Activated naive CD4-positive, alpha-beta T cell treated with anti-CD3 and anti-CD28 coated beads, Interleukin-2, amount 50 U/mL, for 24 hours (primary cell): ENCODE measurements around the gene CNTNAP3B.
"Not testable (repeated sequence)": the region's sequence is repeated elsewhere in the genome, so short reads cannot be mapped to it uniquely, and the experiment has no call there.

Experiments used
- H3K27ac Mint-ChIP-seq: one replicate; pipeline ENCODE4 v1.8.0; 2021; ENCODE audit warnings: mild to moderate bottlenecking, mixed read lengths
- H3K27me3 Mint-ChIP-seq: one replicate; pipeline ENCODE4 v1.8.0; 2021; ENCODE audit warnings: mixed read lengths
- H3K36me3 Mint-ChIP-seq: one replicate; pipeline ENCODE4 v1.8.0; 2021; ENCODE audit warnings: mixed read lengths
- H3K4me1 Mint-ChIP-seq: one replicate; pipeline ENCODE4 v1.8.0; 2021; ENCODE audit warnings: mixed read lengths
- H3K4me3 Mint-ChIP-seq: one replicate; pipeline ENCODE4 v1.8.0; 2021; ENCODE audit warnings: mild to moderate bottlenecking, mixed read lengths
- H3K9me3 Mint-ChIP-seq: one replicate; pipeline ENCODE4 v1.8.0; 2021; ENCODE audit warnings: mixed read lengths

The CNTNAP3B gene

GRCh38 chr9:42129073-42129729, at the start of gene CNTNAP3B:
Gene CNTNAP3B, minus strand, starts transcription at chr9:42129426. Its CDS starts 332 bp downstream, at chr9:42129094.
- H3K9me3 Mint-ChIP-seq, H3K27ac Mint-ChIP-seq, H3K4me3 Mint-ChIP-seq, H3K4me1 Mint-ChIP-seq, H3K36me3 Mint-ChIP-seq: not testable (repeated sequence)
- H3K27me3 Mint-ChIP-seq, result peaks cover 13% of the 10 kb centered on the region

DNA sequence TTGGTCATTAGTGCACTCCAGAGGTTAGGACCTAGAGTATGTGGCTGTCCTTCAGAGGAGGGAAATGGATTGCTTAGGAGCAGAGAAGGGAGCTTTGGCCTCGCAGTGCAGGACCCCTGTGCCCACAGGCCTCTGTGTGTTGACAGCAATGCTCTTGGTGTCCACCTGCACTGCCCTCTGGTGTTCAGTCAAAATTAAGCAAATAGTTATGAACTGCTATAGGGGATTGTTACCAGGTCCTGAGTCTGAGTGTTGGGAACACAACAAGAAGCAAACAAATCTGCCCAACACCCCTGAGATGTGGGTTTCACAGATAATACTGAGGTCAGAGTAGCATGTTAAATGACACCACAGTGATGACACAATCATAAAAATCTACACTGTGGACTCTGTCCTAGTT, 31.1 kb upstream of the CNTNAP3B start:
- H3K27ac Mint-ChIP-seq, H3K4me1 Mint-ChIP-seq, H3K9me3 Mint-ChIP-seq, H3K36me3 Mint-ChIP-seq, H3K4me3 Mint-ChIP-seq, H3K27me3 Mint-ChIP-seq: not testable (repeated sequence)

GRCh38 chr9:42127056-42127841, 2.0 kb downstream of the CNTNAP3B start:
- not testable (repeated sequence) for H3K4me3 Mint-ChIP-seq, H3K36me3 Mint-ChIP-seq, H3K4me1 Mint-ChIP-seq, H3K27ac Mint-ChIP-seq, H3K9me3 Mint-ChIP-seq
- peaks cover 13% of the 10 kb centered on the region for H3K27me3 Mint-ChIP-seq

DNA sequence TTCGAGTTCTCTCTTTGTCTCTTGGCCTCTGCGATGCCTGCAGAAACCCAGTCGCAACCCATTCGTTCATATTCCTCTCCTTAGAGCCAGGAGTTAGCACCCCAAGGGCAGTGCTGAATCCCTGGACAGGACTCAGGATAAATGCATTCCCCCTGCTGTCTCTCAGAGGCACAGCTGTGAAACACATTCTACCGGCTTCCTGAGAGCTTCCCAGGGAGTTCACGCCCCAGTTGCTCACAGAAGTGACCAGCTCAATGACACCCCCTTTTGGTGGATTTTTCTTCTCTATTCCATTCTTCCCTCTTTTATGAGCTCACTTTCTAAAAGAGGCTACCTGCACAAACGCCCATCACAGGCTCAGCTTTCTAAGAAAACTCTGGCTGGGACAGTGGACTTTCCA, 8.2 kb downstream of the CNTNAP3B start:
- not testable (repeated sequence) for H3K9me3 Mint-ChIP-seq, H3K27me3 Mint-ChIP-seq, H3K36me3 Mint-ChIP-seq, H3K4me3 Mint-ChIP-seq, H3K27ac Mint-ChIP-seq, H3K4me1 Mint-ChIP-seq

GRCh38 chr9:42095929-42096328, 33.3 kb downstream of the CNTNAP3B start:
- not testable (repeated sequence) for H3K27me3 Mint-ChIP-seq, H3K27ac Mint-ChIP-seq, H3K4me3 Mint-ChIP-seq

DNA sequence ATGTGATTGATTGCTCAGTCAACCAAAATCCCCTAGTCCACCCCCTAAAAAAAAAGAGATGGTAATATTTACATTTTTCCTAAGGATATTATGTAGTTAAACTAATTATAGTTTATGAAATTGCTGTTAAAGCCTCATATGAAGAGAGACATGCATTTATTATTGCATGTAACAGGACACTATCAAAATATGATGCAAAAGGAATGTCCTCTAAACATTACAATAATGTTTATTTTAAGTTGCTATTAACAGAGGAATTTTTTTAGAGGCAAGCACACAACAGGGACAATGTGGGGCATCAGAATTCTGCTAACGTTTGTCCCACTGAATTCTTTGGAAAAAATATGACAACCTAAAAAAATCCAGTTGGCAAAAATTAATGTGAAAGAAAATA, 44.7 kb downstream of the CNTNAP3B start:
- H3K27me3 Mint-ChIP-seq, H3K4me3 Mint-ChIP-seq, H3K4me1 Mint-ChIP-seq, H3K27ac Mint-ChIP-seq, H3K36me3 Mint-ChIP-seq, H3K9me3 Mint-ChIP-seq: not testable (repeated sequence)

More at GRCh38 chr9:42095929-42096328, 33.3 kb downstream of the CNTNAP3B start:
- not testable (repeated sequence) for H3K9me3 Mint-ChIP-seq, H3K4me1 Mint-ChIP-seq, H3K36me3 Mint-ChIP-seq

DNA sequence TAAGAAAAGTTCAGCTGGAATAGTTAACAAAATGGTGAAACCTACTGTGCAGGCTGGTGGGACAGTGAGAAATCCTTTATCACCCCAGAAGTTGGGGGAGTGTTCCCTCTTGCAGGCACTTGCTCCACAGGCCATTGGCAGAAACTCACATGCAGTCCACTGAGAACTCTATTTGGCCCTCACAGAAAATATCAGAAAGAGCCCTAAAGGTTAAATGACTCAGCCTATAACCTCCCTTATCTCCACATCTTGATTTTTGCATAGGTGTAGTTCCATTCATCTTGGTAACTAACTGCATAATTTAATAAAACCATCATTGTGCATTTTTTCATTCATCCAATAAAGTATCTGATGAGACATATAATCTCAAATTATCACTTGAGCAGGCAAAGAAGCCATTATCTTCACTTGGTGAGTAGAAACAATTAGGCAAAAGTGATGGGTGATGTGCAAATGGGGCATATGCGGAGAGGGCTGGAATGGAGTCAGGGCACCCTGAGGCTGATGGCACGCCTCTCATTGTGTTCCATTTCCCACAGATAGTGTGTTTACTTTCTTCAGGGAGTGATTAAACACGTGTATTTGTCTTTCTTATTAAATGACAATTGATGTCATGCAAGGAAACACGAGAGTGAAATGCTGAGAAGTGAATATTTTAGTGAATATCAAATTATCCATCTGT, 45.2 kb downstream of the CNTNAP3B start:
- H3K9me3 Mint-ChIP-seq, H3K27me3 Mint-ChIP-seq, H3K4me3 Mint-ChIP-seq, H3K27ac Mint-ChIP-seq, H3K36me3 Mint-ChIP-seq, H3K4me1 Mint-ChIP-seq: not testable (repeated sequence)

- H3K9me3 Mint-ChIP-seq, H3K27ac Mint-ChIP-seq, H3K4me3 Mint-ChIP-seq, H3K36me3 Mint-ChIP-seq, H3K27me3 Mint-ChIP-seq, H3K4me1 Mint-ChIP-seq: not testable (repeated sequence)
Measured at GRCh38 chr9:42080376-42080775, 48.9 kb downstream of the CNTNAP3B start.

GRCh38 chr9:42074868-42075267, 54.4 kb downstream of the CNTNAP3B start:
- not testable (repeated sequence) for H3K36me3 Mint-ChIP-seq

GRCh38 chr9:42071026-42071425, 58.2 kb downstream of the CNTNAP3B start:
- H3K36me3 Mint-ChIP-seq, H3K9me3 Mint-ChIP-seq, H3K27me3 Mint-ChIP-seq, H3K4me3 Mint-ChIP-seq, H3K4me1 Mint-ChIP-seq, H3K27ac Mint-ChIP-seq: not testable (repeated sequence)

More at GRCh38 chr9:42074868-42075267, 54.4 kb downstream of the CNTNAP3B start:
- H3K27me3 Mint-ChIP-seq, H3K4me1 Mint-ChIP-seq, H3K27ac Mint-ChIP-seq, H3K4me3 Mint-ChIP-seq, H3K9me3 Mint-ChIP-seq: not testable (repeated sequence)

DNA sequence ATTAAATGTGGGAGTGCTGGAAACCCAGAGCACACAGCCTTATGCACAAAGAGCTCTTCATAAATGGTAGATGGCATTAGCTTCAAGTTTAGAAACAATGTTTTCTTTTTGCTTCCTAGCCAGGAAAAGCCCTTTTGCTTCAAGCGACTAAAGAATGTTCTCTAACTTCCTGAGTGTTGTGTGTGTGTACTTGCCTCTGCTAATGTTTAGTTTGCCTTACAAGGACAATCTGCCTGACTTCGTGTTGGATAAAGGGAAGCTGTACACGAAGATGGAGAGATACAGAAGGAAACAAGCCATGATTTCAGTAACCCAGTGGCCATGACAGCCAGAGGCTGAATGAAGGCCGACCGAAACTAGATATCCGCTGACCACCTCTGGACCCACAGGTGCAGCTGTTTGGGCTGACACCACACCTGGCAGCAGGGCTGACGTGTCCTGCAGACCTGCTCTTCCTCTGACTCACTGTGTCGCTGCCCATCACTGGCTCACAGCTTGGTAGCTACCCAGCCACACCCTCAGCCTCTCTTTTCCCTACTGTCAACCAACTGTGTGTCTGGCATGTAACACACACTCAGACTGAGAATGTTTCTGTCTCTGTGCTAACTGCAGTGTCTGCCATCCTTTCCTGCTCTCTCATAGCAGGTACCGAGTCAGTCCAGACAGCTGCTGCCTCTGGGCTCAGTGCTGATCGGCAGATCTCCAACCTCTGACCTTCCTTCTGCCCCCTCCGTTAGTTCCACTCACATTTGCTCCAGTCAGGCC, 59.0 kb downstream of the CNTNAP3B start:
- not testable (repeated sequence) for H3K9me3 Mint-ChIP-seq, H3K4me1 Mint-ChIP-seq, H3K27me3 Mint-ChIP-seq, H3K36me3 Mint-ChIP-seq, H3K27ac Mint-ChIP-seq, H3K4me3 Mint-ChIP-seq

DNA sequence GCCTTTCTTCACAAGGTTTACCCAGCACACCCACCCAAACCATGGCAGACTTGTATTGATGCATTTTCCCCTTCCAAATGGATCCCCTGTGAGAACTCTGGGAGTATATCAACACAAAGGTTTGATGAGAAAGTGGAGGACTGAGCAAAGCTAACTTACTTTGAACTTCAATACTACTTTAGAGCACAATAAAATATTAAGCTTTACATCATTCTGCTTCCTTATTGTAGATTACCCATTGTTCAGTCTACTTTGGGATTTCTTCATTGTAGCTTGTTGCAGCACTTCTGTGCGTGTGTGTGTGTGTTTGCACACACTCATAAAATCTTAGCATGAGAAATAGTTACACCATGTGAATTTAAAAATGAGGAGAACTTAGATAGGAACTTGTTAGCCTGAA, 75.4 kb downstream of the CNTNAP3B start:
- H3K27ac Mint-ChIP-seq, H3K4me3 Mint-ChIP-seq, H3K27me3 Mint-ChIP-seq, H3K9me3 Mint-ChIP-seq, H3K36me3 Mint-ChIP-seq, H3K4me1 Mint-ChIP-seq: not testable (repeated sequence)

- H3K27me3 Mint-ChIP-seq, H3K4me3 Mint-ChIP-seq, H3K4me1 Mint-ChIP-seq, H3K36me3 Mint-ChIP-seq, H3K9me3 Mint-ChIP-seq, H3K27ac Mint-ChIP-seq: not testable (repeated sequence)
Measured at GRCh38 chr9:42050701-42051100, 78.5 kb downstream of the CNTNAP3B start.

GRCh38 chr9:42044422-42045010, 84.7 kb downstream of the CNTNAP3B start:
- not testable (repeated sequence) for H3K36me3 Mint-ChIP-seq, H3K27me3 Mint-ChIP-seq, H3K4me3 Mint-ChIP-seq, H3K4me1 Mint-ChIP-seq, H3K27ac Mint-ChIP-seq, H3K9me3 Mint-ChIP-seq

- not testable (repeated sequence) for H3K36me3 Mint-ChIP-seq, H3K27me3 Mint-ChIP-seq, H3K4me1 Mint-ChIP-seq, H3K9me3 Mint-ChIP-seq, H3K4me3 Mint-ChIP-seq, H3K27ac Mint-ChIP-seq
Measured at GRCh38 chr9:42033541-42033940, 95.7 kb downstream of the CNTNAP3B start.

DNA sequence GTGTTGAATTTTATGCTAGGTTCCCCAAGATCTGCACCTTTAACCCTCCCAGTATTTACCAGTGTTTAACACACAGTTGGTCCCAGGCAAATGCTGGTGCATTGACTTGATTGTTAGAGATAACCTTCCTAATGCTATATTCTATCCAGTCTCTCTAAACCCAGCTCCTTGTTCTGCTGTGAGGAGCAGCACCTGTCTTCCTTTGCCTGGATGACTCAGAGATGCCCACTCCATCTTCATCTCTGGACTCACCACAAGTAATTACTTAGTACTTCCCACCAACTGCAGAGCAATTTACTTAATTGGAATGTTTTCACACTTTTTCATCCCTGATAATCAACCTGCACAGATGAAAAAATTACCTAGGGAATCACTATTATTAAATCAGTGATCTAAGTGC, 108.6 kb downstream of the CNTNAP3B start:
- H3K4me1 Mint-ChIP-seq, H3K27me3 Mint-ChIP-seq, H3K4me3 Mint-ChIP-seq: not testable (repeated sequence)

More for the DNA sequence above, 108.6 kb downstream of the CNTNAP3B start:
- H3K27ac Mint-ChIP-seq, H3K9me3 Mint-ChIP-seq, H3K36me3 Mint-ChIP-seq: not testable (repeated sequence)
